HG02763 (cell line): Measurements from ENCODE around the gene CXCL16.
"Not testable (repeated sequence)": the region's sequence is repeated elsewhere in the genome, so short reads cannot be mapped to it uniquely, and the experiment has no call there.

Experiments used
- ATAC-seq: cut with Tn5 transposase; IDR thresholded peaks from one replicate; pipeline ENCODE4 v1.9.1; 2021; ENCODE audit warnings: mild to moderate bottlenecking, moderate library complexity; ENCODE audit not compliant: unreplicated experiment

CXCL16 gene

DNA sequence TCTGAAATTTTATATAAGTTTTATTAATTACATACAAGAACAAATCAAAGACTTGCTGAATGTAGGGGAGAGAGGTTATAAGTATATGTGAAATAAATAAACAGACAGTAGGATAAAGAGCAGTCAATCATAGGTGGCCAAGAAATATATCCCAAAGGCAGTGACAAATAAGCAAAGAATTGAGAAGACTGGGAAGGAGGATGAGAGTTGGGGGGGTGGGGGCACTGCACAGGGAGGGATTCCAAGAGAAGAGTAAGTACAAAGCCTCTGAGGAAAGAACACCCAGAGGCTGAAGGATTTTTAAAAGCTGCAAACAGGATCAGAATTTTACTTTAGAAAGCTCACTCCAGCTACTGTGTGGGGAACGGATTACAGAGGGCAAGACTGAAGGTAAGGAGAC is 38.6 kb downstream of the CXCL16 start:
- no peak for ATAC-seq

DNA sequence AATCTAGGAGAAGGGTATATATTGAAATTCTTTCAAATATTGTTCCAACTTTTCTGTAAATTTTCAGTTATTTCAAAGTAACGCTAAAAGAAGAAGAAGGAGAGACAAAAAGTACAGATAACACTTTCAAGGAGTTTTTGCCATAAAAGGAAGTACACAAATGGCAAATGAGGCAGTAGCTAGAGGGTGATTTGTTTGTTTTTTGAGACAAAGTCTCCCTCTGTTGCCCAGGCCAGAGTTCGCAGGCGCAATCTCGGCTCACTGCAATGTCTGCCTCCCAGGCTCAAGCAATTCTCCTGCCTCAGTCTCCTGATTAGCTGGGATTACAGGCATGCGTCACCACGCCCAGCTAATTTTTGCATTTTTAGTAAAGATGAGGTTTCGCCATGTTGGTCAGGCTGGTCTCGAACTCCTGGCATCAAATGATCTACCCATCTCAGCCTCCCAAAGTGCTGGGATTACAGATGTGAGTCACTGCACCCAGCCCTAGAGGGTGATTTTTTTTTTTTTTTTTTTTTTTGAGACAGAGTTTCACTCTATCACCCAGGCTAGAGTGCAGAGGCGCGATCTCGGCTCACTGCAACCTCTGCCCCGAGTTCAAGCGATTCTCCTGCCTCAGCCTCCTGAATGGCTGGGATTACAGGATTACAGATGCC is 40.2 kb downstream of the CXCL16 start:
- not testable (repeated sequence) for ATAC-seq

DNA sequence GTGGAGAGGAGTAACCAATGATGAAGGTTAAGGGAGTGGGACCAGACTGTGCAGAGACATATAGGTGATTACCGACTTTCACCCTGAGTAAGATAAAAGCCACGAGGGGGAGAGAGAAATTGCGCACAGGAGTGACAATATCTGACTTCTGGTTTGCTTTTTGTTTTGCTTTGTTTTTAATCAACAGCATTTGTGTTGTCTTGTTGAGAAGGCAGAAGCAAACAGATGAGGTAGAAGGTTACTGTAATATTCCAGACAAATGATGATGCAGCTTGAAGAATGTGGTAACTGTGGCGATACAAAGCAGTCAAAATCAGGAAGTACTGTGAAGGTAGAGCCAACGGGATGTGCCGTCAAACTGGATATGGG is 43.3 kb downstream of the CXCL16 start:
- ATAC-seq, result no peak

DNA sequence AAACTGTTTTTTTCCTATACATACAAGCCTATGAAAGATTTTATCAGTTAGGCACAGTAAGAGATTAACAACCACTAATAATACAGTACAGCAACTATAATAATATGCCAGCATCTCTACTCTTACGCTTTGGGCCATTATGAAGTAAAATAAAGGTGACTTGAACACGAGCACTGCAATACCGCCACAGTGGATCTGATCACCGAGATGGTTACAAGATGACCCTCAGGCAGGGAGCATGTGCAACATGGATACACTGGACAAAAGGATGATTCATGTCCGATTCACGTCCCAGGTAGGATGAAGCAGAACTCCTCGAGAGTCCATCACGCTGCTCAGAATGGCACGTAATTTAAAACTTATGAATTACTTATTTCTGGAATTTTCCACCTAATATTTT is 46.3 kb downstream of the CXCL16 start:
- ATAC-seq, result no peak

DNA sequence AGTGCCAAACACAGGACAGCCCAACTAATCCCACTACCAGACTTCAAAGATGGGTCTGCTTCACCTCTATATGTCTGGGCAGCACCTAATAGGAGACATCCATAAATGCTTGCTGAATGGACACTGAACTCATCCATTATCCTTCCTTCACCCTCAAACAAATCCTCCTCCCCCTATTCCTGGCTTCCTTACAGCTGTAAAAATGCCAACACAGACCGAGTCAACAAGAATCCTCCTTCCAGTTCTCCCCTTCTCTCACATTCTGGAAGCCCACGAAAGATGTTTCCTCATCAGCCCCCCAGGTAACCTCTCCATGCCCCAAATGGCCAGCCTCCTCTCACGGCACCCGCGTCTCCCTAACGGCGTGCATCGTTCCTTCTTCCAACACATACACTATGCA is 48.0 kb downstream of the CXCL16 start:
- ATAC-seq, result no peak

DNA sequence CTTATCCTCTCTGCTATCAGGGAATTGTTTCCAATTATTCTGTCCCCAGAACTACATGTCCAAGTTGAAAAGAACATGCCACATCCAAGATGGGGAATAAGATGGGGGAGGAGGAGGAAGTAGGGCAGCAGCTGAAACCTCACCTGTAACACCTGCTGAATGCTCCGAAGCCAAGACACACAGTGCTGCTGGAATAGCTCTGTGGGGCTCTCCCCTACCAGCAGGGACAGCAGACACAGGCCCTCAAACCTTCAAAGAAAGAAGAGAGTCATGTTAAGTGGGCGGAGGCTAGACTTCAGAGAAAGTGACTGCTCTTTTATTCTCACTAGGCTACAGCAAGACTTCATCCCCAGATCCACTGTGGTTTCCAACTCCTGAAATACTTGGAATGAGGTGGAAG is 49.0 kb downstream of the CXCL16 start:
- no peak for ATAC-seq

DNA sequence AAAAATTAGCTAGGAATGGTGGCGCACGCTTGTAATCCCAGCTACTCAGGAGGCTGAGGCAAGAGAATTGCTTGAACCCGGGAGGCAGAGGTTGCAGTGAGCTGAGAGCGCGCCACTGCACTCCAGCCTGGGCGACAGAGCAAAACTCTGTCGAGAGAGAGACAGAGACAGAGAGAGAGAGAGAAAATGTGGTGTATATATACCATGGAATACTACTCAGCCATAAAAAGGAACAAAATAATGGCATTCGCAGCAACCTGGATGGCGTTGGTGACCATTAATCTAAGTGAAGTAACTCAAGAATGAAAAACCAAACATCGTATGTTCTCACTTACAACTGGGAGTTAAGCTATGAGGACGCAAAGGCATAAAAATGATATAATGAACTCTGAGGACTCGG is 49.9 kb downstream of the CXCL16 start:
- not testable (repeated sequence) for ATAC-seq

DNA sequence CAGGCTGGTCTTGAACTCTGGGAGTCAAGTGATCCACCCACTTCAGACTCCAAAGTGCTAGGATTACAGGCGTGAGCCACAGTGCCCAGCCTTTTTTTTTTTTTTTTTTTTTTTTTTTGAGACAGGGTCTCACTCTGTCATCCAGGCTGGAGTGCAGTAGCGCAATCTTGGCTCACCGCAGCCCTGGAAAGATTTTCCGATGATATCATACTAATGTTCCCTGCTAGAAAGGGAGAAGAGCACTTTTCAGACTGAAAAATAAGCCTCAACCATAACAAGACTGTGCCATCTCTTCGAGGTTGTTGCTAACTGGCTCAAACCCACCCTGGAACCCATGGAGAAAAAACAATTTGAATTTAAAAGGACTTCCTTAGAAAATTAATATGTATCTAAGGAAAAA is 56.0 kb downstream of the CXCL16 start:
- ATAC-seq, result not testable (repeated sequence)
